HS-5 (cell line): ENCODE results near the gene ANKRD12.

Source experiments
- DNase-seq: peaks from one replicate; pipeline ENCODE4 v3.0.0-alpha.2; 2012; ENCODE audit warnings: low read depth

ANKRD12 gene

DNA sequence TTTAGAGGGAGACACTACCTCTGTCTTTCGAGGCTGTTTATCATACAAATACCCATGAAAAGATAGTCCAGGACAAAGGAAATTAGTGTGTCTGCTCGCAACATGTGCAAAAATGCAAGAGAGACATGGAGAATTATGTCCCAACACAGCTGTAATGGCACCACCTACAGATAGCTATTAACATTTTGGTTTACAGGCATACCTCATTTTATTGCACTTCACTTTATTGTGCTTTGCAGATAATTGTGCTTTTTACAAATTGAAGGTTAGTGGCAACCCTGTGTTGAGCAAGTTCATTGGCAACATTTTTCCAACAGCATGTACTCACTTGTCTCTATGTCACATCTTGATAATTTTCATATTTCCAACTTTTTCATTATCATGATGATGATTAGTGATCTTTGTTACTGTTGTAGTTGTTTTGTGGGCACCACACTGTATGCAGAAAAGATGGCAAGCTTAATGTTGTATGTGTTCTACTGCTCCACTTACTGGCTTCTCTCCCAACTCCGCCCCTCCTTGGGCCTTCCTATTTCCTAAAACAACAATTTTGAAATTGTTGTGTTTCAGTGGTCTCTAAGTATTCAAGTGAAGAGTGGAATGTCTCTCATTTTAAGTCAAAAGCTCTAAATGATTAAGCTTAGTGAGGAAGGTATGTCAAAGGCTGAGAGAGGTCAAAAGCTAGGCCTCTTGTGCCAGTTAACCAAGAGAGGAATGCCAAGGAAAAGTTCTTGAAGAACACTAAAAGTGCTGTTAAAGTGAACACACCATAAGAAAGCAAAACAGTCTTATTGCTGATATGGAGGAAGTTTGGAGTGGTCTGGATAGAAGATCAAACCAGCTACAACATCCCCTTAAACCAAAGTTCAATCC, 52.0 kb downstream of the ANKRD12 start:
- no peak for DNase-seq

DNA sequence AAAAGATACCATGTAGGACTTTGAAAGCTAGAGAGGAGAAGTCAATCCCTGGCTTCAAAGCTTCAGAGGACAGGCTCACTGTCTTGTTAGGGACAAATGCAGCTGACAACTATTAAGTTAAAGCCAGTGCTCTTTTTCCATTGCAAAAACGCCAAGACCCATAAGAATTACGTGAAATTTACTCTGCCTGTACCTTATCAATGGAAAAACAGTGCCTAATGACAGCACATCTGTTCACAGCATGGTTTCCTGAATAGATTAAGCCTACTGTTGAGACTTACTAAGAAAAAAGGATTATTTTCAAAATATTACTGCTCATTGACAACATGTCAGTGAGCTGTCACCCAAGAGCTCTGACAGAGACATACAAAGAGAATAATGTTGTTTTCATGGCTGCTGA, 52.9 kb downstream of the ANKRD12 start:
- no peak for DNase-seq

DNA sequence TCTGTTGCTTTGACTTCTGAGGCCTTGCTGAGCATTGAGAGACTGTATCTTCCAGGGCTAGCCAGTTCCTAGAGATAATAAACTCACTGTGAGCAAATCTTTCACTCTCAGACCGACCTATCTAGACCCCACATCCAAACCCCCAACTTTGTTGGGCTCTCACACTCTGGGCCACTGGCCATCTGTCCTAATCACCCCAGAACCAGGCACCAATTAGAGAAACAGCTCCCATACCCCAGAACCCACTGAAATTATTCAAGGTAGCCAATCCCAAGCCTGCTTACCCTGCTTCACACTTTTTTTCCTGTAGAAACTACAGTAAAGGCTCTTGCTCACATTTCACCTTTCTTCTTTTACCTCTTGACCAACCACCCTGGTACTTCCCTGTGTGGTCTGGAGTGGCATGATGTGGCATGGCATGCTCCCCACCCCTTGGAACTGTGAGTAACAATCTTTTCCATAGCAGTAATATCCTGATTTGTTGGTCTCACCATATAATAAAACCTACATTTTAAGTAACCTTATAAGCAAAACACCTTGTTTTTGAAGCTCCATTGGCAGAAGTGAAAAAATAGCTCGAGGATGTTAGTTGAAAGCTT, 55.2 kb downstream of the ANKRD12 start:
- no peak for DNase-seq

GRCh38 chr18:9193031-9193430, 56.5 kb downstream of the ANKRD12 start:
- DNase-seq, result no peak

- DNase-seq, result no peak
Measured at GRCh38 chr18:9196568-9196967, 60.0 kb downstream of the ANKRD12 start.

DNA sequence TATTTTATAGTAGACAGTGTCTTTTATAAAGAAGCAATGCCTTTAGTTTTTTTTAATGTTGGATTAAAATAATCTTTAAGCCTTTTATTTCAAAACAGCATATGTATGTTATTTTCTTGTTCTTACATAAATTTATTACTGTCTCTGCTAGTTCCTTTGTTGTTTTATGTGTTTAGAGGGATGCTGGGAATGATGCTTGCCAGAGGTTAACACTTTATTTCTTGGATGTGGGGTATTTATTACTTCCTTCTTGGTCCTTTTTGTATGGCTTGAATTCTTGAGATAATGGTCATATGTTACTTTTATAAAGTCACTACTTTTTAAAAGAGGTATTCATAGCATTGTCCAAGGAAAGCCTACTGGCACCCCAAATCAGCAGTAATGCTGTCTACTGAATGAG, 63.1 kb downstream of the ANKRD12 start:
- no peak for DNase-seq

GRCh38 chr18:9201224-9201623, 64.6 kb downstream of the ANKRD12 start:
- DNase-seq, result no peak

- DNase-seq, result no peak
Measured at GRCh38 chr18:9204659-9205058, 68.1 kb downstream of the ANKRD12 start.

- DNase-seq, result no peak
Measured at GRCh38 chr18:9206421-9206820, 69.8 kb downstream of the ANKRD12 start.

DNA sequence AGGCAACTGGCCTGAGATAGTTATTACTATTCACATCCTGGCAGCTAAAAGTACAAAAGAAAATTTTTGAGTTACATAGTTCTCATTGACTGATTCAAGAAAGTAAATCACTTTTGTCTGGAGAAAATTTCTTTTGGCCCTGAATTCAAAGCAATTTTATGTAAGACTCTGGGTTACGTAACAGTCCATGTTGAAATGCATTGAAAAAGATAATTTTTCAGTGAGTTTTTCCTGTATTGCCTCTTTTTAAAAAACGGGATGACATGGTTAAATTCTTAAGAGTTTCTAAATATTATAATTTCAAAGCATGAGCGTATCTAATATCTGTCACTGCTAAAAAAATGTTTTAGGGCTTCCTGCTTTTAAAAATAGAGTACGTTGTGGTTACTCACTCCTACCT, 72.7 kb downstream of the ANKRD12 start:
- DNase-seq, result peak; percentile 9

- no peak for DNase-seq
Measured at GRCh38 chr18:9210966-9211365, 74.4 kb downstream of the ANKRD12 start.

- no peak for DNase-seq
Measured at GRCh38 chr18:9211955-9212354, 75.4 kb downstream of the ANKRD12 start.

DNA sequence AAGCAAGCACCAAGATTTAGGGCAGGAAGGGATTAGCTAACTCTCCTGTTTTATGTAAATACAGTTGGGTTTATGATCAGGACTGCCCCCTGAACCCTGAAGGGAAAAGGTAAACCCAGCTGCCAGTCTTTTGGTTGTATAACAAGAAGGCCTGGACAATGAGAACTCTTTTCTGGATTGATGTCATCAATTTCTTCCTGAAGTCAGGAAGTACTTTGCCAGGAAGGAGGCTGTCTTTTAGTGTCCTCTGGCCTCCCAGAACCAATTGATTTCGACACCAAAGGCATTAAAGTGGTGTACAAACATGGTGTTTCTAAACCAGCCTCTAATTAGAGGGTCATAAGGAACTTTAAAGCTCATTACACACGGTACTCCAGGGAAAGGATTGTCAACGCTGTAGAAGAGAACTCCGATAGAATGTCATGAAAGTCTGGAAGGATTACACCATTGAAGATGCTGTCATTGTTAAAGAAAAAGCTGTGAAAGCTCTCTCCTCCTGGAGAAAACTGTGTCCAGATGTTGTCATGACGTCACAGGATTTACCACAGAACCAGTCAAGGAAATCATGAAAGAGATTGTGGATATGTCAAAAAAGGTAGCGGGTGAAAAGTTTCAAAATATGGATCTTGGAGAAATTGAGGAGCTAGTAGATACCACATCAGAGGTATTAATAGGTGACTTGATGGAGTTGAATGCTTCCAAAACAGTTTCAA, 78.8 kb downstream of the ANKRD12 start:
- DNase-seq, result no peak

DNA sequence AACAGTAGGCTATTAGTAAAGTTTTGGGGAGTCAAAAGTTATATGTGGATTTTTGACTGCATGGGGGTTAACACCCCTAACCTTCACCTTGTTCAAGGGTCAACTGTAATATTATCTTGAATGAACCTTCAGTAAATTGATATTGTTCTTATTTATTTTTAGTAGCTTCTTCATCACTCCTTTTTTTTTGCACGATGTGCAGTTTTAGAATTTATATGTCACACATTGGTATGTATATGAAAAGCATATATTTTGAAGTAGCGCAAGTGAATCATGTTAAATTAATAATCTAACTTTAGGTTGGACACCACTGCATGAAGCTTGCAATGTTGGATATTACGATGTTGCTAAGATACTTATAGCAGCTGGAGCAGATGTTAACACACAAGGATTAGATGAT, 79.9 kb downstream of the ANKRD12 start:
- DNase-seq, result no peak

GRCh38 chr18:9217743-9218451, 81.3 kb downstream of the ANKRD12 start:
- no peak for DNase-seq

- DNase-seq, result no peak
Measured at GRCh38 chr18:9221040-9221439, 84.5 kb downstream of the ANKRD12 start.

- DNase-seq, result no peak
Measured at GRCh38 chr18:9221661-9222060, 85.1 kb downstream of the ANKRD12 start.

GRCh38 chr18:9223356-9223755, 86.8 kb downstream of the ANKRD12 start:
- no peak for DNase-seq

GRCh38 chr18:9226463-9226862, 89.9 kb downstream of the ANKRD12 start:
- no peak for DNase-seq

DNA sequence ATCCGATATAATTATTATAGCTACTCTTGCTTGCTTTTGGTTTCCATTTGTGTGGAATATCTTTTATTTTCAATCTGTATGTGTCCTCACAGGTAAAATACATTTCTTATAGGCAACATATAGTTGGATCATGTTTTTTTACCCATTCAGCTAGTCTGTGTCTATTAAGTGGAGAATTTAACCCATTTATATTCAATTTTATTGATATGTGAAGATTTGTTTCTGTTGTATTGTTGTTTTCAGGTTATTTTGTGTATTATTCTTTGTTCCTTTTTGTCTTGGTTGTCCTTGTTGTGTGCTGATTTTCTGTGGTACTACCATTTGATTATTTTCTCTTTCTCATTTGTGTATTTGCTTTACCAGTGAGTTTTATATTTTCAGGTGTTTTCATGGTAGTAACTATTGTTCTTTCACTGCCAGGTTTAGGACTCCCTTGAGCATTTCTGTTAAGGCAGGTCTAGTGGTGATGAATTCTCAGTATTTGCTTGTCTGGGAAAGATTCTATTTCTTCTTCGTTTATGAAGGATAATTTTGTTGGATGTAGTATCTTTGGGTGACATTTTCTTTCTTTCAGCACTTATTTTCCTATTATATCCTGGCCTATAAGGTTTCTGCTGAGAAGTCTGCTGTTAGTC, 95.4 kb downstream of the ANKRD12 start:
- no peak for DNase-seq

- DNase-seq, result no peak
Measured at GRCh38 chr18:9232977-9233376, 96.4 kb downstream of the ANKRD12 start.
